ENCODE data around the gene SENP1.

The SENP1 gene

GRCh38 chr12:48033451-48033850 is 72.4 kb downstream of the SENP1 start:
- no peak for DNase-seq

- DNase-seq = no peak
Observed at GRCh38 chr12:48032597-48032996, 73.3 kb downstream of the SENP1 start.

- DNase-seq = no peak
Observed at GRCh38 chr12:48031135-48031960, 74.5 kb downstream of the SENP1 start.

- no peak for DNase-seq
Observed at GRCh38 chr12:48030173-48030650, 75.7 kb downstream of the SENP1 start.

- DNase-seq = no peak
Observed at GRCh38 chr12:48029491-48030172, 76.2 kb downstream of the SENP1 start.

GRCh38 chr12:48028541-48029431 is 77.1 kb downstream of the SENP1 start:
- no peak for DNase-seq

GRCh38 chr12:48027183-48028002 is 78.5 kb downstream of the SENP1 start:
- DNase-seq = no peak

GRCh38 chr12:48026060-48026827 is 79.6 kb downstream of the SENP1 start:
- no peak for DNase-seq

GRCh38 chr12:48025281-48025680 is 80.6 kb downstream of the SENP1 start:
- no peak for DNase-seq

GRCh38 chr12:48024735-48025134 is 81.1 kb downstream of the SENP1 start:
- DNase-seq = no peak

GRCh38 chr12:48023386-48023785 is 82.5 kb downstream of the SENP1 start:
- DNase-seq = no peak

- no peak for DNase-seq
Observed at GRCh38 chr12:48022676-48023385, 83.0 kb downstream of the SENP1 start.

- DNase-seq = no peak
Observed at GRCh38 chr12:48022180-48022521, 83.7 kb downstream of the SENP1 start.

- no peak for DNase-seq
Observed at GRCh38 chr12:48021485-48022179, 84.2 kb downstream of the SENP1 start.

- DNase-seq = no peak
Observed at GRCh38 chr12:48019639-48020265, 86.1 kb downstream of the SENP1 start.

GRCh38 chr12:48018618-48018995 is 87.3 kb downstream of the SENP1 start:
- no peak for DNase-seq

- no peak for DNase-seq
Observed at GRCh38 chr12:48017921-48018617, 87.8 kb downstream of the SENP1 start.

GRCh38 chr12:48017496-48017895 is 88.4 kb downstream of the SENP1 start:
- DNase-seq = no peak

GRCh38 chr12:48016373-48017020 is 89.4 kb downstream of the SENP1 start:
- no peak for DNase-seq

Measured in NCI-H1694 (cell line).